ENCODE data around the gene PDE4B. TPM values are rescaled to one million over a fixed set of nuclear protein-coding genes. Genes with fewer than 3 reads are reported as not detected.

PDE4B gene
- total RNA-seq, 1 donor from 2014 or later, result 21.3 TPM

DNA sequence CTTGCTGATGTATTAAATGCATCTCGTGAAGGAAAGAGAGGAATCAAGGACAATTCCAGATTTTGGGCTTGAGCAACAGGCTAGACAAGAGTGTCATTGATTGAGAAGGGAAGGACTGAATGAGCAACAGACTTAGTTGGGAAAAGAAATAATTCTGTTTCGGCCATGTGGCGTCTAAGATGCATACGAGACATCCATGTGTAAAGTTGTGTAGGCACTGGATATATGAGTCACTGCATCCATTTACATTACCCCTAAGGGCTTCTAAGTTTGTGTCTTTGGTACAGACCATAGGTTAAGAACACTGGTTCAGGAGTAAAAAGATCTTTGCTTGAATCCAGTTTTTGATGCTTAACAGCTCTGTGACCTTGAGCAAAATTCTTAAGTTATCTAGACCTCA lies 434.3 kb downstream of the PDE4B start:
- Mint-ChIP-seq H3K9me3 (no peaks in the 10 kb centered on the region), H3K36me3 (ENCODE audit: low read depth) (peaks cover 8% of the 10 kb centered on the region), H3K4me1 (ENCODE audit: low read depth) (peaks cover 6% of the 10 kb centered on the region), H3K4me3 (no peak overlapping the region), H3K27me3 (ENCODE audit: insufficient read depth) (peaks cover 6% of the 10 kb centered on the region), H3K27ac (no peak overlapping the region)
- intact Hi-C loops (cut with micrococcal nuclease), result no loop called here
- DNase-seq (ENCODE audit: low spot score), result no peak

DNA sequence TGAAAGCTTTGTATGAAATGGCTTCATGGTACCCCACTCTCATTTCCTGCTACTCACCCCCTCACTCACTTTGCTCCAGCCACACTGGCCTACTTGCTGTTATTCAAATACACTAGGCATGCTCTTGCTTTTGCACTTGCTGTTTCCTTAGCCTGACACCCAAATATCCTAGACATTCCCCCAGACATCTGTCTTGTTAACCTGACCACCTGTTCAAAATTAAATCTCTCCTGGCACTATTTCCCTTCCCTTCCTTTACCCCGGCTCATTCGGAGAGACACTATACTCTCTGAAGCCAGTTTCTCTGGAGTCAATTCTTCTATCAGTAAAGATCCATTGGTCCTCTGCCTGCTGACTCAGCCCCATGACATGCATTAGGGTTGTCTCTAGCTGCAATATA lies 435.3 kb downstream of the PDE4B start:
- peaks cover 6% of the 10 kb centered on the region for H3K27me3 Mint-ChIP-seq (ENCODE audit: insufficient read depth)
- DNase-seq (ENCODE audit: low spot score), result no peak
- no peaks in the 10 kb centered on the region for H3K9me3 Mint-ChIP-seq
- intact Hi-C loops (cut with micrococcal nuclease), result no loop called here
- H3K4me3 Mint-ChIP-seq, result no peak overlapping the region
- peaks cover 8% of the 10 kb centered on the region for H3K36me3 Mint-ChIP-seq (ENCODE audit: low read depth)
- H3K4me1 Mint-ChIP-seq (ENCODE audit: low read depth), result peaks cover 6% of the 10 kb centered on the region
- H3K27ac Mint-ChIP-seq, result no peak overlapping the region

- Mint-ChIP-seq H3K27ac (no peak overlapping the region), H3K4me1 (ENCODE audit: low read depth) (peaks cover 6% of the 10 kb centered on the region)
- no peak for DNase-seq (ENCODE audit: low spot score)
These were observed 438.5 kb downstream of the PDE4B start for GRCh38 chr1:66231217-66231616.

DNA sequence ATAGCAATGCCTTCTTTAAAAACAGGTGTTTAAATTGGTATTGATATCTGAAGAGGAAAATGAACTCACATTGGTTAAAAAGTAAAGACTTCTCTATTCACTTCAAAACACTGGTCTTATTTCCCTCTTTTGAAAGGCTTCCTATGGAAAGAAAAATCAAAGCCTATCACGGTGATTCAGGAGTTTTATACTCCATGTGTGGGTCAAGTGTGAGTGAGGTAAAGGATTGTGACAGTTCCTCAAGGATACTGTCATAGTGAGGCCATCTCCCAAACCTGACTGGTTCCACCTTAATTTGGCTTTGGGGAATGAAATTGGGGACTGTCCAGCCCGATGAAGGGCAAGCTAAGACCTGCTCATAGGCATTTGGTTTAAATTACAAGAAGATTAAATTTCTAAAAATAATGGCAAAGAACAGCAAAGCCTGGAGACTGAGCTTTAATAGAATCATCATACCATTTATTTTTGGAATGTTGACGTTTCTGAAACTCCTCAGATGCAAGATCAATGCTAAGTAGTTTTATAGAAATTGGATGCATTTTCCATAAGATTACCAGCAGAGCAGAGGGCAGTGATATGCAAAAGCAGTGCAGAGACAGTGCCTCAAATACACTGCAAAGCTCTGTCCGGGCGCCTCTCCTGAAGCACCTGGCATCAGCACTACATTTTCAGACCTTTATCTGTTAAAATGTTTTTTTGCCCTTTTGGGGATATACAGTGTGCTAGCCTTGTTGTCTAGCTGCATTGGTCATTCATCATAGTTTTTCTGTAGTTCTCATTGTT lies 439.2 kb downstream of the PDE4B start:
- Mint-ChIP-seq H3K27ac (no peak overlapping the region), H3K4me1 (ENCODE audit: low read depth) (peaks cover 6% of the 10 kb centered on the region), H3K27me3 (ENCODE audit: insufficient read depth) (peaks cover 8% of the 10 kb centered on the region), H3K36me3 (ENCODE audit: low read depth) (peaks cover 1% of the 10 kb centered on the region), H3K4me3 (no peak overlapping the region), H3K9me3 (no peaks in the 10 kb centered on the region)
- intact Hi-C loops (cut with micrococcal nuclease), result no loop called here
- no peak for DNase-seq (ENCODE audit: low spot score)

More at GRCh38 chr1:66231217-66231616, 438.5 kb downstream of the PDE4B start:
- H3K36me3 Mint-ChIP-seq (ENCODE audit: low read depth), result peaks cover 1% of the 10 kb centered on the region
- intact Hi-C loops (cut with micrococcal nuclease), result no loop called here
- peaks cover 8% of the 10 kb centered on the region for H3K27me3 Mint-ChIP-seq (ENCODE audit: insufficient read depth)
- no peak overlapping the region for H3K4me3 Mint-ChIP-seq
- H3K9me3 Mint-ChIP-seq, result no peaks in the 10 kb centered on the region

- intact Hi-C loops (cut with micrococcal nuclease), result loop anchor here (5.0 kb wide), 1 partner anchor 1280 kb away; no protein-coding TSS in a partner anchor
- Mint-ChIP-seq H3K9me3 (no peaks in the 10 kb centered on the region), H3K27me3 (ENCODE audit: insufficient read depth) (peaks cover 16% of the 10 kb centered on the region), H3K4me3 (no peak overlapping the region), H3K36me3 (ENCODE audit: low read depth) (no peaks in the 10 kb centered on the region), H3K4me1 (ENCODE audit: low read depth) (no peaks in the 10 kb centered on the region), H3K27ac (no peak overlapping the region)
- no peak for DNase-seq (ENCODE audit: low spot score)
These were observed 444.3 kb downstream of the PDE4B start for GRCh38 chr1:66237042-66237441.

DNA sequence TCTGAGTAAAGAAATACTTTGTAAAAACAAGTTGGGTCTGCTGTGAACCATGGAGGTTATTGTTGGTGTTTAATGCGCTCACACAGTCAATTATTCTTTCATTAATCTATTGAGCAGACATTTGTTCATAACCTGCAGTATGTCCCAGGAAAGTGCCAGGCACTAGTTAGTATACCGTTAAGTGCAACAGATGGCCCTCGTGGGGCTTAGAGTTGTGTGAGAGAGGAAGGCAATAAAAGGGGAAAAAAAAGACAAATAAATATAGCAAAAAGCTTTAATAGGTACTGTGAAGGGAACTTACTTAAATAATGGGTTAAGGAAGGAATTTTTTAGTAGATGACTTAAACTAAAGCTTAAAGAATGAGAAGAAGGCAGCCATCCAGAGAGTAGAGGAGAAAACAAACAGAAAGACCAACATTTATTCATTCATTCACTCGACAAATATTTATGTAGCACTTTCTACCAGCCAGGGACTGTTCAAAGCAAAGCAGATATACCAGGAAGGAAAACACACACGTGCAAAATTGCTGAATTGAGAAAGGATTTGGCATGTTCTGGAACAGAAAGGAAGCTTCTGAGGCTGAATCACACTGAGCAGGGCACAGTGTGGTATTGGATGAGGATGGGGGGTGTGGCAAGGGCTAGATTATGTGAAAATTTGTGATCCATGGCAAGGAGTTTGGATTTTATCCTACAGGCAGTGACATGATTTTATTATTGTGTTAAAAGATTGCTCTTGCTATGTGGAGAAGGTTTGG lies 445.2 kb downstream of the PDE4B start:
- H3K4me3 Mint-ChIP-seq, result no peak overlapping the region
- H3K27ac Mint-ChIP-seq, result no peak overlapping the region
- no peaks in the 10 kb centered on the region for H3K36me3 Mint-ChIP-seq (ENCODE audit: low read depth)
- intact Hi-C loops (cut with micrococcal nuclease), result loop anchor here (5.0 kb wide), 1 partner anchor 1279 kb away; no protein-coding TSS in a partner anchor
- no peaks in the 10 kb centered on the region for H3K4me1 Mint-ChIP-seq (ENCODE audit: low read depth)
- H3K9me3 Mint-ChIP-seq, result no peaks in the 10 kb centered on the region
- DNase-seq (ENCODE audit: low spot score), result no peak
- H3K27me3 Mint-ChIP-seq (ENCODE audit: insufficient read depth), result peaks cover 16% of the 10 kb centered on the region

GRCh38 chr1:66239834-66240233 lies 447.1 kb downstream of the PDE4B start:
- no peaks in the 10 kb centered on the region for H3K9me3 Mint-ChIP-seq

DNA sequence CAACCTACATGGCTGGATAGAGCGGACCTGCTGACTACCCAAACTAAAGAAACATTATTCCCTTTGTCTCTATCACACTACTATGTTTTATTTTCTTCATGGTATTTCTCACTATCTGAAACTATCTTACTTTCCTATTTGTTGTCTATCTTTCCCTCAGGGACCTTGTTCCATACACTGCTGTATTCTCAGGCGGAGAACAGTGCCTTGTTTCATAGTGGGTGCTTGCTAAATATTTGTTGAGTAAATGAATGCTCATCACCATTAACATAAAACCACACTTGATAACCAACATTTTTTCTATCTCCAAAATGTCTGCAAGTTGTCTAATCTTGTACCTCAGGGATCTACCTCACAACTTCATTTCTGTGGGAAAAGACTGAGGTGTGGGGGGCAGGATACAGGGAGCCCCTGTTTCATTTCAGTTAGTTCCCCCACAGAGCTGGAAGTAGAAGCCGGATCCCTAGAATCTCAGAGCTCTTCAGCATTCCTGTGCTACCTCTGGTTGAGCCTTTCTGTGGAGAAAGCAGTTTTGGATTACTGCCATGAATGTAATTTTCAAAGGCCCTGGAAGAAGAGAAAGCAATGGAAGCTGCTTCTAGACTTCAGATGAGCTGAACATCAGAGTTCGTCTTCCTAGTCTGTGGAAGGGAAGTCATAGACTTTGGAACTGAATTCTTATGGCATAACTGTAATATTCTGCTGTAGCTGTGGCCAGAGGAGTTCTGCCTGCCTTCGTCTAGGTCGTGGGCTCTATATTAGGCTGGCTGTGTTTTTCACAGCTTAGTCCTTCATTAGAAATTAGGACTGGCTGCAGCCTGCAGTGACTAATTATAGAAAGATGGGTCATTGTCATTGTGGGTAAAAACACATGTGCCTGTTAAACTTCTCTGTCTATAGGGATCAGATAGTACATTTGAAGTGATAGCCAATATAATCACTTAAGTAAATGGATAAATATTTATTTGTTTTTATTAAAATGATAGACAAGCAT lies 448.1 kb downstream of the PDE4B start:
- H3K4me3 Mint-ChIP-seq, result no peak overlapping the region
- intact Hi-C loops (cut with micrococcal nuclease), result loop anchor here (5.0 to 10.0 kb wide), 5 partner anchors 103 to 846 kb away; no protein-coding TSS in a partner anchor
- H3K9me3 Mint-ChIP-seq, result no peaks in the 10 kb centered on the region
- no peak for DNase-seq (ENCODE audit: low spot score)
- peaks cover 8% of the 10 kb centered on the region for H3K4me1 Mint-ChIP-seq (ENCODE audit: low read depth)
- H3K27ac Mint-ChIP-seq, result no peak overlapping the region
- no peaks in the 10 kb centered on the region for H3K36me3 Mint-ChIP-seq (ENCODE audit: low read depth)
- peaks cover 8% of the 10 kb centered on the region for H3K27me3 Mint-ChIP-seq (ENCODE audit: insufficient read depth)

More at GRCh38 chr1:66239834-66240233, 447.1 kb downstream of the PDE4B start:
- Mint-ChIP-seq H3K36me3 (ENCODE audit: low read depth) (no peaks in the 10 kb centered on the region), H3K4me3 (no peak overlapping the region), H3K4me1 (ENCODE audit: low read depth) (no peaks in the 10 kb centered on the region), H3K27ac (no peak overlapping the region), H3K27me3 (ENCODE audit: insufficient read depth) (peaks cover 8% of the 10 kb centered on the region)
- no peak for DNase-seq (ENCODE audit: low spot score)
- intact Hi-C loops (cut with micrococcal nuclease), result loop anchor here (5.0 to 10.0 kb wide), 6 partner anchors 103 to 1277 kb away; no protein-coding TSS in a partner anchor

DNA sequence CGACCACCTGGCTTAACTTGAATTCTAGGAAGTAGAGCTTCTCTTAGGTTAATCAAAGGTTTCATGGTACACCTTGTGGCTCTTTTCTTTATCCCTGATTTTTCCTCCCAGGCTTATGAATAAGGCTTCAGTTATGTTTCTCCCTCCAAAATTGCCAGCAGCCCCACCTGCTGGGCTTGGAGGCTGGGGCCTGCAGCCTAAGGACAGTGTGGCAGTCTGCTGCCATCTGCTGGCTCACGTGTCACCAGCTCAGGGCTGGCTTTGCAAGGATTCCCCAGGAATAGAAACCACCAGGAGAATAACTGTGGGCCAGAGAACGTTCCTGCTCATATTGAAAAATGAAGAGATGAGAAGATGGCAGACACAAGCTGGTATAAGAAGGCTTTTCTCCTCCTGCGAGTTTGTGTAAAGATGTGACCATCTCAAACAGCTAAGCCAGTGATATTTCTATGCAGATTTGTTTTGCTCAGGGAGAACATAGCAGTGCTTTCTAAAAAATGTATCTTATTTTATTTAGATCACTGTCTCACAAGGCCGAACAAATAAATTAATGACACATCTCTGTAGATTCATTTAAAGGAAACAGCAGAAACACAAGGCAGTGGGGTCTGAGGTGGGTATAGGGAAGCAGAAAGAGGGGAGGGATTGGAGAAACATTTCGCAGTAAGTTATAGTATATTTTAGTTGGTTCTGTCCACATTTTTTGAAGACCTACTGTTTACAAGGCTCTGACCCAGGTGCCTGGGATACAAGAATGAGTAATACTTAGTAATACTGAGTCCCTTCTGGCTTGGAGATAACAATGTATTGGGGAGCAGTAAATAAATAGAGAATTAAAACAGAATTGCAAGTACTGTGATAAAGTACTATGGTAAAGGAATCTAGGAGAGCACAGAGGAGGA lies 450.2 kb downstream of the PDE4B start:
- Mint-ChIP-seq H3K36me3 (ENCODE audit: low read depth) (no peaks in the 10 kb centered on the region), H3K4me1 (ENCODE audit: low read depth) (peaks cover 28% of the 10 kb centered on the region), H3K27ac (no peak overlapping the region), H3K9me3 (no peaks in the 10 kb centered on the region), H3K27me3 (ENCODE audit: insufficient read depth) (peaks cover 6% of the 10 kb centered on the region), H3K4me3 (no peak overlapping the region)
- intact Hi-C loops (cut with micrococcal nuclease), result loop anchor here (1.0 to 10.0 kb wide), 12 partner anchors 28 to 848 kb away; no protein-coding TSS in a partner anchor
- peak; percentile 64 for DNase-seq (ENCODE audit: low spot score)

DNA sequence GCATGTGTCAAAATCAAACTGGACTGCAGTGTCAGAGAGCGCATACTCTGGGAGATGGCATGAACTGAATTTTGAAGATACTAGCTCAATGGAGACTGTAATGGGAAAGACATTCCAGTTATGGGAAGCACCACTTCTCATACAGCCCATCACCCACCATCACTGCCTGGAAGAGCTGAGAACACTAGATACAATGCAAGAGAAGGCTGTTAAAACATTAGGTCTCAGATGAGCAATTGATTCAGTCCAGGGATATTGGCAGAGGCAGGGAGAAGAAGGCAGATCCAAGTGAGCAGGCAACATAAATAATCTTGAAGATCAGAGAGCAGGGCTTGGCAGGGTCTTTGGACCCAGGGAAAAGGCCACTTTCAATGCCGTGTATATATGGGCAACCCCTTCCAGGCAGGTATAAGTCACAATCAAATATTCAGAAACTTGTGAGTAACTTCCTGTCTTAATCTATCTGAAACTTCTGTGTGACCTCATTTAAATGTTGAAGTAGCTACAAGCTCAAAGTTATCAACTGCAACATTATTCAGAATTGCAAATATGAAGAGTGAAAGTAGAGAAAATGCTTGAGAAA lies 450.9 kb downstream of the PDE4B start:
- Mint-ChIP-seq H3K4me1 (ENCODE audit: low read depth) (peaks cover 35% of the 10 kb centered on the region), H3K36me3 (ENCODE audit: low read depth) (no peaks in the 10 kb centered on the region), H3K27ac (no peak overlapping the region), H3K4me3 (no peak overlapping the region), H3K9me3 (no peaks in the 10 kb centered on the region), H3K27me3 (ENCODE audit: insufficient read depth) (peaks cover 2% of the 10 kb centered on the region)
- intact Hi-C loops (cut with micrococcal nuclease), result loop anchor here (1.0 to 10.0 kb wide), 11 partner anchors 29 to 1013 kb away; no protein-coding TSS in a partner anchor
- peak; percentile 4 for DNase-seq (ENCODE audit: low spot score)

DNA sequence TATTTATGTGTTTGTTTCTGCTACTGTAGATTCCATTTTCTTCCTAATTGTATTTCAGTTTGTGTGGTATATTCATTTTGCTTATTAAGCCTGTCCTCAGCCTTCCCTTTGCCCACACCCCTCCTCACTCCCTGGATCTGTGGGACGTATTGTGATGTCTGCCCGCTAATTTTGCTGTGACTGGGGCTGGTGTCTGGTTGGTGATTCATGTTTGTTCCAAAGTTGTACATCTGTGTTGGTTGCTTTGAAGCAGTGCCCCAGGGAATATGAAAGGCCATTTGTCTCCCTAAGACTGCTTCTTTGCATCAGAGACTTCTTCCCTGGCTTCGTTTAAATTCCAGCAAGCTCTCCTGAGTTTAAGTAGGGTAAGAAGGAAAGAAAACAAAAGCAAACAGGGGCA lies 451.7 kb downstream of the PDE4B start:
- Mint-ChIP-seq H3K27me3 (ENCODE audit: insufficient read depth) (peaks cover 2% of the 10 kb centered on the region), H3K4me1 (ENCODE audit: low read depth) (peaks cover 41% of the 10 kb centered on the region), H3K27ac (no peak overlapping the region), H3K36me3 (ENCODE audit: low read depth) (no peaks in the 10 kb centered on the region), H3K4me3 (no peak overlapping the region), H3K9me3 (no peaks in the 10 kb centered on the region)
- intact Hi-C loops (cut with micrococcal nuclease), result loop anchor here (2.0 to 10.0 kb wide), 6 partner anchors 107 to 1014 kb away; no protein-coding TSS in a partner anchor
- DNase-seq (ENCODE audit: low spot score), result no peak
